T-cell (primary cell): ENCODE measurements around the gene ARSG. TPM values are rescaled to one million over a fixed set of nuclear protein-coding genes. Genes with fewer than 3 reads are reported as not detected.

ENCODE experiments used
- ATAC-seq, 4 experiments: fragments of 200-7000 bp in 3 of 4; fragments of 150-1000 bp in 1 of 4; cut with Tn5 transposase; replicated peaks in 1 of 4; 1 replicate in 3 of 4; 2 replicates in 1 of 4; pipeline ENCODE4 v1.10.0; 2021; ENCODE audit warnings: moderate library complexity in 3 of 4, mild to moderate bottlenecking in 2 of 4, moderate number of reproducible peaks in 1 of 4
- CTCF ChIA-PET, 2 donors: fragments of 300-600 bp; sonication (Branson Sonifier 250); formaldehyde crosslinking; loops; one replicate each; lab custom pipeline; 2022; ENCODE audit warnings: antibody characterized with exemption in 2 of 2; lab: Charles Lee
- POLR2A ChIA-PET, 2 donors: fragments of 300-600 bp; sonication (Branson Sonifier 250); formaldehyde crosslinking; loops; one replicate each; lab custom pipeline; 2022; ENCODE audit warnings: antibody characterized with exemption in 2 of 2; lab: Charles Lee
- DNase-seq, 35 experiments: peaks; one replicate each; pipeline versions ENCODE4 v3.0.0 to v3.0.0-alpha.2; 2013 to 2023
- H3K27ac ChIP-seq: one replicate; pipeline ENCODE4 v1.5.1; 2013; ENCODE audit warnings: low read length
- H3K27me3 ChIP-seq, 2 experiments: replicated peaks in 1 of 2; 1 replicate in 1 of 2; 2 replicates in 1 of 2; pipeline versions ENCODE4 v1.6.1 to v1.7.0; 2013; ENCODE audit warnings: low read length in 1 of 2, mixed read lengths in 1 of 2; ENCODE audit not compliant: control insufficient read depth in 2 of 2, insufficient read depth in 2 of 2; ENCODE audit errors: extremely low read depth in 1 of 2
- H3K36me3 ChIP-seq, 2 donors: 1 replicate in 1 of 2; 2 replicates in 1 of 2; pipeline versions ENCODE4 v1.6.1 to v1.7.0; 2013; ENCODE audit warnings: low read length in 1 of 2; ENCODE audit not compliant: control insufficient read depth in 2 of 2, insufficient read depth in 1 of 2; ENCODE audit errors: extremely low read depth in 1 of 2
- H3K4me1 ChIP-seq, 2 experiments: 1 replicate in 1 of 2; 2 replicates in 1 of 2; pipeline versions ENCODE4 v1.6.1 to v1.7.0; 2013; ENCODE audit warnings: low read length in 2 of 2, mixed read lengths in 1 of 2; ENCODE audit not compliant: insufficient read depth in 2 of 2, control insufficient read depth in 1 of 2; ENCODE audit errors: extremely low read depth in 1 of 2
- H3K4me3 ChIP-seq, 2 donors: 1 replicate in 1 of 2; 2 replicates in 1 of 2; pipeline versions ENCODE4 v1.5.1 to v1.7.0; 2013; ENCODE audit warnings: mild to moderate bottlenecking in 2 of 2, low read length in 1 of 2, moderate library complexity in 1 of 2; ENCODE audit not compliant: control insufficient read depth in 1 of 2; ENCODE audit errors: extremely low read depth in 1 of 2
- H3K9me3 ChIP-seq: 2 replicates; pipeline ENCODE4 v1.7.0; 2013
- H3K27ac Mint-ChIP-seq, 2 donors: one replicate each; pipeline ENCODE4 v1.8.0; 2020 to 2021; ENCODE audit warnings: mild to moderate bottlenecking in 2 of 2, mixed read lengths in 2 of 2
- H3K27me3 Mint-ChIP-seq, 2 donors: one replicate each; pipeline ENCODE4 v1.8.0; 2021 to 2022; ENCODE audit warnings: mixed read lengths in 2 of 2
- H3K36me3 Mint-ChIP-seq: one replicate; pipeline ENCODE4 v1.8.0; 2021; ENCODE audit warnings: mixed read lengths
- H3K4me1 Mint-ChIP-seq, 3 donors: one replicate each; pipeline ENCODE4 v1.8.0; 2020 to 2022; ENCODE audit warnings: mixed read lengths in 3 of 3, mild to moderate bottlenecking in 1 of 3
- H3K4me3 Mint-ChIP-seq, 3 donors: one replicate each; pipeline ENCODE4 v1.8.0; 2020 to 2022; ENCODE audit warnings: mild to moderate bottlenecking in 3 of 3, mixed read lengths in 3 of 3, moderate library complexity in 3 of 3
- H3K9me3 Mint-ChIP-seq, 3 donors: one replicate each; pipeline ENCODE4 v1.8.0; 2020 to 2022; ENCODE audit warnings: mixed read lengths in 3 of 3
- WGBS: methylation state at CpG from one replicate; pipeline ENCODE4 v1.1.5; 2013; ENCODE audit warnings: missing lambda C conversion rate; ENCODE audit not compliant: insufficient coverage; 5-methylcytosine and 5-hydroxymethylcytosine counted together
- total RNA-seq, 35 experiments: library from RNA in 6 of 35; stranded (reverse) in 6 of 35; fragments of 120-200 nt in 1 of 35; gene quantifications; one replicate each; pipeline versions ENCODE4 v1.2.1 to v1.2.4 and lab custom pipeline; 2013 to 2026

Gene ARSG
- total RNA-seq, 5 donors from 2014 or later (not counting 1 experiment from before 2014, with no cell fraction given) = 14.5 to 22.9 (median 17.8) TPM

GRCh38 chr17:68450801-68451200 lies 159.5 kb downstream of the ARSG start:
- 93% methylated on average over 14 of the region's 14 CpGs for WGBS
- H3K9me3 Mint-ChIP-seq = no peaks in the 10 kb centered on the region
- peaks cover 0 to 2% of the 10 kb centered on the region in 2 experiments for H3K4me1 ChIP-seq
- no peaks in the 10 kb centered on the region for H3K9me3 ChIP-seq
- no peak for ATAC-seq
- H3K27me3 ChIP-seq = no peaks in the 10 kb centered on the region
- ChIA-PET POLR2A (no interaction called here), CTCF (interaction anchor here (0.6 to 1.0 kb wide), 3 partner anchors 9 to 369 kb away, joined by 3 to 4 read pairs (median 3); no protein-coding TSS in a partner anchor)
- H3K4me1 Mint-ChIP-seq = peaks cover 1 to 6% (median 5%) of the 10 kb centered on the region in 3 donors
- DNase-seq = no peak
- H3K36me3 Mint-ChIP-seq = peaks cover 24% of the 10 kb centered on the region
- H3K4me3 ChIP-seq = no peak overlapping the region
- no peak overlapping the region for H3K27ac ChIP-seq
- no peak overlapping the region for H3K27ac Mint-ChIP-seq
- H3K4me3 Mint-ChIP-seq = no peak overlapping the region
- no peaks in the 10 kb centered on the region for H3K27me3 Mint-ChIP-seq
- H3K36me3 ChIP-seq = peaks cover 0 to 25% of the 10 kb centered on the region in 2 donors

GRCh38 chr17:68451670-68452354 lies 160.5 kb downstream of the ARSG start:
- Mint-ChIP-seq H3K9me3 (no peaks in the 10 kb centered on the region), H3K4me1 (peaks cover 11 to 15% (median 14%) of the 10 kb centered on the region in 3 donors), H3K27ac (no peak overlapping the region), H3K4me3 (no peak overlapping the region), H3K27me3 (no peaks in the 10 kb centered on the region), H3K36me3 (peaks cover 20% of the 10 kb centered on the region)
- ATAC-seq (no peak), DNase-seq (no peak)
- 100% methylated on average over 1 of the region's 5 CpGs for WGBS
- peaks cover 0 to 22% of the 10 kb centered on the region in 2 donors for H3K36me3 ChIP-seq
- H3K4me3 ChIP-seq = no peak overlapping the region
- no peaks in the 10 kb centered on the region for H3K9me3 ChIP-seq
- ChIA-PET CTCF (no interaction called here), POLR2A (no interaction called here)
- H3K4me1 ChIP-seq = peaks cover 5 to 8% of the 10 kb centered on the region in 2 experiments
- H3K27ac ChIP-seq = no peak overlapping the region
- no peaks in the 10 kb centered on the region for H3K27me3 ChIP-seq

- H3K4me3 Mint-ChIP-seq = no peak overlapping the region
- ATAC-seq (no peak), DNase-seq (no peak)
- H3K27ac ChIP-seq = no peak overlapping the region
- no peaks in the 10 kb centered on the region for H3K27me3 Mint-ChIP-seq
- H3K27ac Mint-ChIP-seq = no peak overlapping the region
- peaks cover 0 to 22% of the 10 kb centered on the region in 2 donors for H3K36me3 ChIP-seq
- no peaks in the 10 kb centered on the region for H3K9me3 Mint-ChIP-seq
- H3K4me3 ChIP-seq = no peak overlapping the region
- peaks cover 20% of the 10 kb centered on the region for H3K36me3 Mint-ChIP-seq
- H3K27me3 ChIP-seq = no peaks in the 10 kb centered on the region
- ChIA-PET CTCF (interaction anchor here (0.6 to 1.1 kb wide), 2 partner anchors 12 to 272 kb away, joined by 4 to 9 read pairs; no protein-coding TSS in a partner anchor), POLR2A (interaction anchor here in 1 of 2 donors (0.6 to 0.7 kb wide), 2 partner anchors 11 to 288 kb away, joined by 4 to 5 read pairs; no protein-coding TSS in a partner anchor)
- H3K9me3 ChIP-seq = no peaks in the 10 kb centered on the region
- peaks cover 5 to 13% of the 10 kb centered on the region in 2 experiments for H3K4me1 ChIP-seq
- WGBS = 92% methylated on average over 2 of the region's 6 CpGs
- peaks cover 14 to 21% (median 17%) of the 10 kb centered on the region in 3 donors for H3K4me1 Mint-ChIP-seq
Measured at GRCh38 chr17:68452724-68453290, 161.5 kb downstream of the ARSG start.

- 77% methylated on average over 1 of the region's 5 CpGs for WGBS
- H3K36me3 ChIP-seq = peaks cover 0 to 14% of the 10 kb centered on the region in 2 donors
- CTCF ChIA-PET = no interaction called here
- H3K4me1 ChIP-seq = peaks cover 5 to 20% of the 10 kb centered on the region in 2 experiments
- no peaks in the 10 kb centered on the region for H3K27me3 Mint-ChIP-seq
- POLR2A ChIA-PET = no interaction called here
- ATAC-seq = no peak
- H3K36me3 Mint-ChIP-seq = peaks cover 16% of the 10 kb centered on the region
- H3K27ac Mint-ChIP-seq = no peak overlapping the region
- H3K4me3 Mint-ChIP-seq = no peak overlapping the region
- H3K9me3 ChIP-seq = no peaks in the 10 kb centered on the region
- no peak for DNase-seq
- H3K27me3 ChIP-seq = no peaks in the 10 kb centered on the region
- H3K4me1 Mint-ChIP-seq = peaks cover 24 to 32% (median 28%) of the 10 kb centered on the region in 3 donors
- no peak overlapping the region for H3K27ac ChIP-seq
- no peak overlapping the region for H3K4me3 ChIP-seq
- no peaks in the 10 kb centered on the region for H3K9me3 Mint-ChIP-seq
Measured at GRCh38 chr17:68453991-68454665, 162.8 kb downstream of the ARSG start.

GRCh38 chr17:68455901-68456338 lies 164.6 kb downstream of the ARSG start:
- Mint-ChIP-seq H3K36me3 (peaks cover 7% of the 10 kb centered on the region), H3K27me3 (no peaks in the 10 kb centered on the region), H3K4me1 (peaks cover 38 to 47% (median 45%) of the 10 kb centered on the region in 3 donors), H3K27ac (peak overlapping the region in 1 of 2 donors; percentile 34), H3K4me3 (peak overlapping the region; percentile 77 to 84 (median 80)), H3K9me3 (no peaks in the 10 kb centered on the region)
- peaks cover 13 to 31% of the 10 kb centered on the region in 2 experiments for H3K4me1 ChIP-seq
- DNase-seq (no peak), ATAC-seq (no peak)
- H3K4me3 ChIP-seq = no peak overlapping the region
- H3K9me3 ChIP-seq = no peaks in the 10 kb centered on the region
- H3K27ac ChIP-seq = no peak overlapping the region
- no peaks in the 10 kb centered on the region for H3K27me3 ChIP-seq
- CTCF ChIA-PET = interaction anchor here (0.7 to 1.4 kb wide), 3 partner anchors 14 to 270 kb away, joined by 3 to 4 read pairs (median 3); no protein-coding TSS in a partner anchor
- H3K36me3 ChIP-seq = peaks cover 0 to 12% of the 10 kb centered on the region in 2 donors
- POLR2A ChIA-PET = interaction anchor here (0.5 to 0.8 kb wide), 3 partner anchors 18 to 869 kb away, joined by 3 read pairs; no protein-coding TSS in a partner anchor
- no CpG with 5 or more reads among the region's 4 CpGs for WGBS
